Suprapubic skin (tissue), 4 donors: ENCODE data around the gene SIT1.

Source experiments
- EP300 ChIP-seq: sonication (generic); formaldehyde crosslinking; IDR thresholded peaks from one replicate; pipeline ENCODE4 v1.6.1; 2017; ENCODE audit warnings: antibody characterized with exemption
- POLR2A ChIP-seq, 2 donors: fragments of 450-650 bp; IDR thresholded peaks; one replicate each; pipeline ENCODE4 v1.6.1; 2017; ENCODE audit warnings: antibody characterized with exemption in 2 of 2, mild to moderate bottlenecking in 2 of 2, moderate library complexity in 2 of 2
- POLR2AphosphoS5 ChIP-seq, 3 donors: sonication (generic); formaldehyde crosslinking; IDR thresholded peaks; one replicate each; pipeline ENCODE4 v1.6.1; 2017; ENCODE audit warnings: antibody characterized with exemption in 3 of 3
- TF ChIP-seq, protein P1 (sequence below), 2 donors: fragments of 200-600 bp in 1 of 2; fragments of 450-650 bp in 1 of 2; sonication (generic) in 1 of 2; IDR thresholded peaks; one replicate each; pipeline ENCODE4 v1.5.1; 2016 to 2019; ENCODE audit warnings: antibody characterized with exemption in 2 of 2, mild to moderate bottlenecking in 1 of 2, moderate library complexity in 1 of 2

GRCh38 chr9:35691757-35692301 lies 41.1 kb upstream of the SIT1 start:
- TF ChIP-seq, protein P1, sequence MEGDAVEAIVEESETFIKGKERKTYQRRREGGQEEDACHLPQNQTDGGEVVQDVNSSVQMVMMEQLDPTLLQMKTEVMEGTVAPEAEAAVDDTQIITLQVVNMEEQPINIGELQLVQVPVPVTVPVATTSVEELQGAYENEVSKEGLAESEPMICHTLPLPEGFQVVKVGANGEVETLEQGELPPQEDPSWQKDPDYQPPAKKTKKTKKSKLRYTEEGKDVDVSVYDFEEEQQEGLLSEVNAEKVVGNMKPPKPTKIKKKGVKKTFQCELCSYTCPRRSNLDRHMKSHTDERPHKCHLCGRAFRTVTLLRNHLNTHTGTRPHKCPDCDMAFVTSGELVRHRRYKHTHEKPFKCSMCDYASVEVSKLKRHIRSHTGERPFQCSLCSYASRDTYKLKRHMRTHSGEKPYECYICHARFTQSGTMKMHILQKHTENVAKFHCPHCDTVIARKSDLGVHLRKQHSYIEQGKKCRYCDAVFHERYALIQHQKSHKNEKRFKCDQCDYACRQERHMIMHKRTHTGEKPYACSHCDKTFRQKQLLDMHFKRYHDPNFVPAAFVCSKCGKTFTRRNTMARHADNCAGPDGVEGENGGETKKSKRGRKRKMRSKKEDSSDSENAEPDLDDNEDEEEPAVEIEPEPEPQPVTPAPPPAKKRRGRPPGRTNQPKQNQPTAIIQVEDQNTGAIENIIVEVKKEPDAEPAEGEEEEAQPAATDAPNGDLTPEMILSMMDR (IDR thresholded peaks at IDR 0.05): no peak
- TF ChIP-seq POLR2A (IDR thresholded peaks at IDR 0.05) (no peak), EP300 (peak; percentile 70), POLR2AphosphoS5 (IDR thresholded peaks at IDR 0.05) (no peak)
